ENCODE data around the gene BRSK2.
"Not testable (repeated sequence)": the region's sequence is repeated elsewhere in the genome, so short reads cannot be mapped to it uniquely, and the experiment has no call there.

Gene BRSK2

GRCh38 chr11:1410366-1411291, 20.9 kb downstream of the BRSK2 start:
- peak; percentile 80 for DNase-seq

- DNase-seq: no peak
Observed at GRCh38 chr11:1411301-1411700, 21.6 kb downstream of the BRSK2 start.

- not testable (repeated sequence) for DNase-seq
Observed at GRCh38 chr11:1411739-1412138, 22.0 kb downstream of the BRSK2 start.

- DNase-seq: no peak
Observed at GRCh38 chr11:1412377-1413095, 22.8 kb downstream of the BRSK2 start.

- DNase-seq: no peak
Observed at GRCh38 chr11:1414650-1415049, 24.9 kb downstream of the BRSK2 start.

GRCh38 chr11:1415631-1416030, 25.9 kb downstream of the BRSK2 start:
- DNase-seq: no peak

- not testable (repeated sequence) for DNase-seq
Observed at GRCh38 chr11:1418192-1418795, 28.6 kb downstream of the BRSK2 start.

GRCh38 chr11:1419811-1420210, 30.1 kb downstream of the BRSK2 start:
- no peak for DNase-seq

GRCh38 chr11:1421291-1421690, 31.6 kb downstream of the BRSK2 start:
- DNase-seq: no peak

- no peak for DNase-seq
Observed at GRCh38 chr11:1422481-1422880, 32.7 kb downstream of the BRSK2 start.

- no peak for DNase-seq
Observed at GRCh38 chr11:1422981-1423380, 33.2 kb downstream of the BRSK2 start.

GRCh38 chr11:1423406-1423805, 33.7 kb downstream of the BRSK2 start:
- not testable (repeated sequence) for DNase-seq

- DNase-seq: no peak
Observed at GRCh38 chr11:1425006-1425405, 35.3 kb downstream of the BRSK2 start.

- DNase-seq: no peak
Observed at GRCh38 chr11:1425439-1425838, 35.7 kb downstream of the BRSK2 start.

GRCh38 chr11:1428762-1429316, 39.1 kb downstream of the BRSK2 start:
- DNase-seq: no peak

- no peak for DNase-seq
Observed at GRCh38 chr11:1433568-1433967, 43.8 kb downstream of the BRSK2 start.

- no peak for DNase-seq
Observed at GRCh38 chr11:1433977-1434640, 44.4 kb downstream of the BRSK2 start.

- DNase-seq: not testable (repeated sequence)
Observed at GRCh38 chr11:1435479-1435819, 45.7 kb downstream of the BRSK2 start.

- no peak for DNase-seq
Observed at GRCh38 chr11:1435820-1436467, 46.2 kb downstream of the BRSK2 start.

- no peak for DNase-seq
Observed at GRCh38 chr11:1436468-1437039, 46.8 kb downstream of the BRSK2 start.

- DNase-seq: no peak
Observed at GRCh38 chr11:1437500-1437899, 47.8 kb downstream of the BRSK2 start.

Measured in right forelimb (tissue), 1 donor.